Naive thymus-derived CD4-positive, alpha-beta T cell (primary cell): ENCODE measurements around the gene EVI2A. TPM values are rescaled to one million over a fixed set of nuclear protein-coding genes. Genes with fewer than 3 reads are reported as not detected.
A peak's percentile ranks its signal among the peaks of the same experiment; 100 is the strongest.

Source experiments
- ATAC-seq: fragments of 150-1000 bp; cut with Tn5 transposase; 2 replicates; pipeline ENCODE4 v1.10.0; 2021; ENCODE audit warnings: mild to moderate bottlenecking, moderate library complexity
- CTCF ChIA-PET: fragments of 350-600 bp; sonication (Branson Sonifier 250); formaldehyde crosslinking; loops from one replicate; lab custom pipeline; 2021; ENCODE audit warnings: antibody characterized with exemption; lab: Charles Lee
- POLR2A ChIA-PET: fragments of 350-600 bp; sonication (Branson Sonifier 250); formaldehyde crosslinking; loops from one replicate; lab custom pipeline; 2021; ENCODE audit warnings: antibody characterized with exemption, inconsistent platforms; lab: Charles Lee
- DNase-seq, 9 donors: peaks; one replicate each; pipeline versions ENCODE4 v3.0.0 to v3.0.0-alpha.2; 2020 to 2022; ENCODE audit warnings: mixed read lengths in 1 of 9
- H3K27ac ChIP-seq: one replicate; pipeline ENCODE4 v1.7.0; 2013; ENCODE audit warnings: mild to moderate bottlenecking, low read depth, low read length, moderate library complexity
- H3K27me3 ChIP-seq, 2 donors: one replicate each; pipeline ENCODE4 v1.7.0; 2013; ENCODE audit warnings: low read length in 2 of 2, mild to moderate bottlenecking in 2 of 2, moderate library complexity in 2 of 2; ENCODE audit not compliant: control insufficient read depth in 2 of 2, insufficient read depth in 2 of 2
- H3K36me3 ChIP-seq, 3 experiments: 1 replicate in 2 of 3; 2 replicates in 1 of 3; pipeline ENCODE4 v1.7.0; 2013; ENCODE audit warnings: low read length in 3 of 3, mild to moderate bottlenecking in 3 of 3, moderate library complexity in 1 of 3; ENCODE audit not compliant: insufficient read depth in 3 of 3, control insufficient read depth in 2 of 3
- H3K4me1 ChIP-seq, 2 donors: one replicate each; pipeline ENCODE4 v1.7.0; 2013; ENCODE audit warnings: low read length in 2 of 2, mild to moderate bottlenecking in 2 of 2, moderate library complexity in 1 of 2; ENCODE audit not compliant: control insufficient read depth in 2 of 2, insufficient read depth in 2 of 2
- H3K4me3 ChIP-seq: 2 replicates; pipeline ENCODE4 v1.7.0; 2013; ENCODE audit warnings: mild to moderate bottlenecking, low read length
- H3K9me3 ChIP-seq, 3 experiments: 1 replicate in 2 of 3; 2 replicates in 1 of 3; pipeline ENCODE4 v1.7.0; 2013; ENCODE audit warnings: low read length in 3 of 3; ENCODE audit not compliant: control insufficient read depth in 2 of 3
- H3K27ac Mint-ChIP-seq, 9 donors: one replicate each; pipeline ENCODE4 v1.8.0; 2020 to 2022; ENCODE audit warnings: mixed read lengths in 9 of 9, mild to moderate bottlenecking in 8 of 9, moderate library complexity in 5 of 9, inconsistent platforms in 2 of 9
- H3K27me3 Mint-ChIP-seq, 5 donors: one replicate each; pipeline ENCODE4 v1.8.0; 2021 to 2022; ENCODE audit warnings: mixed read lengths in 5 of 5, mild to moderate bottlenecking in 1 of 5
- H3K36me3 Mint-ChIP-seq, 5 donors: one replicate each; pipeline ENCODE4 v1.8.0; 2020 to 2022; ENCODE audit warnings: mixed read lengths in 5 of 5, mild to moderate bottlenecking in 3 of 5, inconsistent platforms in 1 of 5
- H3K4me1 Mint-ChIP-seq, 7 donors: one replicate each; pipeline ENCODE4 v1.8.0; 2020 to 2022; ENCODE audit warnings: mixed read lengths in 7 of 7, mild to moderate bottlenecking in 3 of 7, inconsistent platforms in 1 of 7
- H3K4me3 Mint-ChIP-seq, 10 donors: one replicate each; pipeline ENCODE4 v1.8.0; 2020 to 2022; ENCODE audit warnings: mild to moderate bottlenecking in 10 of 10, mixed read lengths in 10 of 10, moderate library complexity in 6 of 10, inconsistent platforms in 2 of 10
- H3K9me3 Mint-ChIP-seq, 11 donors: one replicate each; pipeline ENCODE4 v1.8.0; 2020 to 2022; ENCODE audit warnings: mixed read lengths in 11 of 11, mild to moderate bottlenecking in 4 of 11, inconsistent platforms in 1 of 11, moderate library complexity in 1 of 11
- intact Hi-C, 2 donors: fragments of 100-400 bp; cut with micrococcal nuclease; formaldehyde crosslinking; loops; one replicate each; pipeline ENCODE4 v1.15.1; 2023
- polyA plus RNA-seq, 2 donors: library from polyadenylated mRNA; unstranded; fragments of 300-500 nt; fragmentation: Illumina TruSeq; gene quantifications; one replicate each; pipeline ENCODE4 v1.2.3, GENCODE V29; 2021
- total RNA-seq, 6 experiments: library from RNA in 5 of 6; stranded (reverse) in 5 of 6; gene quantifications; 1 replicate in 5 of 6; 2 replicates in 1 of 6; pipeline ENCODE4 v1.2.3 and lab custom pipeline; 2021 to 2026

EVI2A gene
- total and polyA plus RNA-seq, 7 experiments from 2014 or later = 40.9 to 134 (median 61.1) TPM

GRCh38 chr17:31327534-31328159, 6.2 kb upstream of the EVI2A start:
- no peak for DNase-seq
- ChIA-PET POLR2A (no interaction called here), CTCF (no interaction called here)
- H3K4me3 Mint-ChIP-seq = no peak overlapping the region
- Histone ChIP-seq H3K9me3 (no peaks in the 10 kb centered on the region), H3K27ac (no peak overlapping the region), H3K27me3 (no peaks in the 10 kb centered on the region), H3K4me1 (no peaks in the 10 kb centered on the region), H3K36me3 (no peaks in the 10 kb centered on the region), H3K4me3 (no peak overlapping the region)
- no peak overlapping the region for H3K27ac Mint-ChIP-seq
- intact Hi-C loops = no loop called here
- H3K9me3 Mint-ChIP-seq = no peaks in the 10 kb centered on the region
- H3K27me3 Mint-ChIP-seq = no peaks in the 10 kb centered on the region
- ATAC-seq = no peak
- peaks cover 4 to 33% (median 19%) of the 10 kb centered on the region in 5 donors for H3K36me3 Mint-ChIP-seq
- H3K4me1 Mint-ChIP-seq = peaks cover 0 to 22% (median 13%) of the 10 kb centered on the region in 7 donors

GRCh38 chr17:31323551-31323950, 2.1 kb upstream of the EVI2A start:
- ChIA-PET POLR2A (interaction anchor here (3.7 kb wide), 1 partner anchor 11 kb away, joined by 26 read pairs; the partner anchor contains the start of gene EVI2B), CTCF (interaction anchor here (1.1 to 1.2 kb wide), 2 partner anchors 50 to 67 kb away, joined by 3 to 7 read pairs; no protein-coding TSS in a partner anchor)
- H3K4me3 Mint-ChIP-seq = peak overlapping the region in 2 of 10 donors; percentile 10 to 32

GRCh38 chr17:31321966-31322365, 544 bp upstream of the EVI2A start:
- Histone ChIP-seq H3K9me3 (no peaks in the 10 kb centered on the region), H3K27me3 (no peaks in the 10 kb centered on the region), H3K36me3 (no peaks in the 10 kb centered on the region), H3K27ac (peak overlapping the region; percentile 90), H3K4me1 (peaks cover 7 to 23% of the 10 kb centered on the region in 2 donors), H3K4me3 (peak overlapping the region; percentile 66)
- Mint-ChIP-seq H3K36me3 (peaks cover 7 to 27% (median 18%) of the 10 kb centered on the region in 5 donors), H3K4me1 (peaks cover 23 to 37% (median 29%) of the 10 kb centered on the region in 7 donors), H3K4me3 (peak overlapping the region; percentile 78 to 96 (median 89)), H3K27me3 (no peaks in the 10 kb centered on the region), H3K27ac (peak overlapping the region; percentile 88 to 98 (median 94)), H3K9me3 (no peaks in the 10 kb centered on the region)
- DNase-seq (peak in 1 of 9 donors; percentile 53), ATAC-seq (peak; percentile 28)
- ChIA-PET CTCF (interaction anchor here (0.6 to 1.0 kb wide), 4 partner anchors 9 to 18 kb away, joined by 3 to 4 read pairs (median 3); no protein-coding TSS in a partner anchor), POLR2A (interaction anchor here (0.6 to 4.8 kb wide), 7 partner anchors 9 to 313 kb away, joined by 3 to 73 read pairs (median 4); partner anchors contain the start of gene EVI2B)
- intact Hi-C loops = loop anchor here (1.0 to 5.0 kb wide), 13 partner anchors 12 to 579 kb away; partner anchors contain the start of genes TEFM (in 1 of the 2) and UTP6 (in 1 of the 2)

More at GRCh38 chr17:31323551-31323950, 2.1 kb upstream of the EVI2A start:
- intact Hi-C loops = loop anchor here in 1 of 2 donors (5.0 kb wide), 2 partner anchors 36 to 316 kb away; no protein-coding TSS in a partner anchor
- Mint-ChIP-seq H3K27ac (peak overlapping the region in 8 of 9 donors; percentile 32 to 82 (median 70)), H3K27me3 (no peaks in the 10 kb centered on the region), H3K9me3 (no peaks in the 10 kb centered on the region), H3K4me1 (peaks cover 15 to 37% (median 22%) of the 10 kb centered on the region in 7 donors), H3K36me3 (peaks cover 4 to 26% (median 22%) of the 10 kb centered on the region in 5 donors)
- ATAC-seq (no peak), DNase-seq (no peak)
- no peaks in the 10 kb centered on the region for H3K9me3 ChIP-seq
- no peaks in the 10 kb centered on the region for H3K36me3 ChIP-seq
- H3K4me1 ChIP-seq = peaks cover 7 to 13% of the 10 kb centered on the region in 2 donors
- H3K27me3 ChIP-seq = no peaks in the 10 kb centered on the region
- H3K27ac ChIP-seq = no peak overlapping the region
- H3K4me3 ChIP-seq = no peak overlapping the region

- H3K27me3 Mint-ChIP-seq = no peaks in the 10 kb centered on the region
- POLR2A ChIA-PET = interaction anchor here (1.1 to 4.8 kb wide), 5 partner anchors 9 to 312 kb away, joined by 4 to 73 read pairs (median 5); partner anchors contain the start of gene EVI2B
- H3K9me3 ChIP-seq = no peaks in the 10 kb centered on the region
- no peaks in the 10 kb centered on the region for H3K9me3 Mint-ChIP-seq
- CTCF ChIA-PET = interaction anchor here (0.6 to 1.2 kb wide), 4 partner anchors 9 to 52 kb away, joined by 3 to 9 read pairs (median 4); no protein-coding TSS in a partner anchor
- no peaks in the 10 kb centered on the region for H3K27me3 ChIP-seq
- peak overlapping the region; percentile 88 to 98 (median 94) for H3K27ac Mint-ChIP-seq
- H3K4me1 Mint-ChIP-seq = peaks cover 26 to 48% (median 41%) of the 10 kb centered on the region in 7 donors
- peaks cover 3 to 25% (median 10%) of the 10 kb centered on the region in 5 donors for H3K36me3 Mint-ChIP-seq
- peak overlapping the region; percentile 66 for H3K4me3 ChIP-seq
- ATAC-seq = no peak
- peaks cover 17 to 35% of the 10 kb centered on the region in 2 donors for H3K4me1 ChIP-seq
- H3K27ac ChIP-seq = peak overlapping the region; percentile 90
- peak overlapping the region; percentile 78 to 96 (median 89) for H3K4me3 Mint-ChIP-seq
- no peaks in the 10 kb centered on the region for H3K36me3 ChIP-seq
- intact Hi-C loops = loop anchor here (1.0 to 5.0 kb wide), 12 partner anchors 10 to 581 kb away; partner anchors contain the start of genes TEFM (in 1 of the 2) and UTP6 (in 1 of the 2)
- DNase-seq = no peak
Measured at GRCh38 chr17:31320791-31321190, 631 bp downstream of the EVI2A start.

- Histone ChIP-seq H3K36me3 (no peaks in the 10 kb centered on the region), H3K4me3 (peak overlapping the region; percentile 66), H3K27me3 (no peaks in the 10 kb centered on the region), H3K4me1 (peaks cover 22 to 40% of the 10 kb centered on the region in 2 donors), H3K27ac (peak overlapping the region; percentile 90), H3K9me3 (no peaks in the 10 kb centered on the region)
- POLR2A ChIA-PET = interaction anchor here (0.8 to 4.8 kb wide), 8 partner anchors 8 to 312 kb away, joined by 3 to 73 read pairs (median 5); partner anchors contain the start of gene EVI2B
- Mint-ChIP-seq H3K27ac (peak overlapping the region; percentile 88 to 98 (median 94)), H3K9me3 (no peaks in the 10 kb centered on the region), H3K4me1 (peaks cover 26 to 53% (median 45%) of the 10 kb centered on the region in 7 donors), H3K4me3 (peak overlapping the region; percentile 78 to 96 (median 89)), H3K27me3 (no peaks in the 10 kb centered on the region), H3K36me3 (peaks cover 3 to 25% (median 8%) of the 10 kb centered on the region in 5 donors)
- CTCF ChIA-PET = interaction anchor here (0.7 to 2.3 kb wide), 4 partner anchors 8 to 54 kb away, joined by 3 to 12 read pairs (median 6); no protein-coding TSS in a partner anchor
- DNase-seq (peak in 2 of 9 donors; percentile 19 to 39), ATAC-seq (no peak)
- intact Hi-C loops = loop anchor here (2.0 to 5.0 kb wide), 7 partner anchors 13 to 313 kb away; no protein-coding TSS in a partner anchor
Measured at GRCh38 chr17:31320241-31320640, 1.2 kb downstream of the EVI2A start.
